Cardiac muscle cell (in vitro differentiated cells and primary cell): Measurements from ENCODE around the gene HNRNPL. TPM values are rescaled to one million over a fixed set of nuclear protein-coding genes. Genes with fewer than 3 reads are reported as not detected.

Experiments
- DNase-seq, 2 donors: peaks; one replicate each; pipeline versions ENCODE4 v3.0.0 to v3.0.0-alpha.2; 2010 to 2017; ENCODE audit warnings: low read depth in 1 of 2, low spot score in 1 of 2
- H3K27ac ChIP-seq: fragments of 200-600 bp; sonication (generic); 2 replicates; pipeline ENCODE4 v1.5.1; 2016
- H3K27me3 ChIP-seq: fragments of 200-600 bp; sonication (generic); 2 replicates; pipeline ENCODE4 v1.6.0; 2016; ENCODE audit warnings: control low read depth
- H3K36me3 ChIP-seq: fragments of 200-600 bp; sonication (generic); 2 replicates; pipeline ENCODE4 v1.5.1; 2016; ENCODE audit warnings: control low read depth
- H3K4me1 ChIP-seq: fragments of 200-600 bp; sonication (generic); 2 replicates; pipeline ENCODE4 v1.8.1; 2017; ENCODE audit warnings: low read depth, mild to moderate bottlenecking, mixed run types
- H3K4me3 ChIP-seq: fragments of 200-600 bp; sonication (generic); 2 replicates; pipeline ENCODE4 v1.5.1; 2016; ENCODE audit warnings: mild to moderate bottlenecking
- H3K9me3 ChIP-seq: fragments of 200-600 bp; sonication (generic); 2 replicates; pipeline ENCODE4 v1.5.1; 2017; ENCODE audit warnings: low read depth, mild to moderate bottlenecking, control low read depth
- polyA plus RNA-seq: library from polyadenylated mRNA; unstranded; fragments of >200 nt; fragmentation: Nextera tagmentation; extraction: Ambion mirVana; gene quantifications from 2 replicates; pipeline ENCODE4 v1.2.1, GENCODE V29; 2016
- total RNA-seq: library from RNA; depleted of rRNA; stranded (reverse); fragments of >200 nt; gene quantifications from 2 replicates; pipeline ENCODE4 v1.2.3, GENCODE V29; 2016
- TF ChIP-seq, protein P1 (sequence below): IDR thresholded peaks from 2 replicates; pipeline ENCODE4 v1.5.1; 2012; ENCODE audit warnings: low read depth, mild to moderate bottlenecking, low read length

The HNRNPL gene
- total RNA-seq (300 and 326 TPM in 2 replicates), polyA plus RNA-seq (240 and 291 TPM in 2 replicates)

DNA sequence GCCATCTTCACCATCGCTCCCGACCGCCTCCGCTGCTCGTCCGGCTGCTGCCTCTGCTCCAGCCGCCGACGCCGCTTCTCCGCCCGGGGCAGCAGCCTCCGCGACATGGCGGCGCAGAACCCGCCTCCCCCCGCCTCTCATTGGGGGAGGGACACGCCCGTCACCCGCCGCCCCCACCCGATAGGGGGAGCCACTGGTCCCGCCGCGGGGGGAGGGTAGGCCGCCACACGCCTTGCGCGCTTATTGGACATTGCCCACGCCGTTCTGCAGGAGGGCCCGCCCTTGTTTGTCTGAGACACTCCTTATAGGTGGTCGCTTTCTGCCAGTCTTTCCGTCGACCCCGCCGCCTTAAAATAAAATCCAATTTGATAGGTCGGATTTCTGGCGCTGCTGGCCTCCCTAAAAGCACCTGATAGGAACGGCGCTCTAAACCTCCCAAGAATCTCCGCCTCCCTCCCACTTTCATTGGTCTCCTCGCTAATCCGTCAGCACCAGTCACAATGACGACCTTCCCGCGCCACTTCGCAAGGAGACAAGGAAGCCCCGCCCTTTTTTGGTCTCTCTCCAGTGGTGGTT, at the start of gene HNRNPL:
TSS of gene HNRNPL (minus strand) at position 127 of the 576 bp plus-strand sequence. CDS start at position 107, 20 bp downstream.
- peak within 1 kb of the TSS; percentile 95 for H3K4me3 ChIP-seq
- TF ChIP-seq, protein P1, sequence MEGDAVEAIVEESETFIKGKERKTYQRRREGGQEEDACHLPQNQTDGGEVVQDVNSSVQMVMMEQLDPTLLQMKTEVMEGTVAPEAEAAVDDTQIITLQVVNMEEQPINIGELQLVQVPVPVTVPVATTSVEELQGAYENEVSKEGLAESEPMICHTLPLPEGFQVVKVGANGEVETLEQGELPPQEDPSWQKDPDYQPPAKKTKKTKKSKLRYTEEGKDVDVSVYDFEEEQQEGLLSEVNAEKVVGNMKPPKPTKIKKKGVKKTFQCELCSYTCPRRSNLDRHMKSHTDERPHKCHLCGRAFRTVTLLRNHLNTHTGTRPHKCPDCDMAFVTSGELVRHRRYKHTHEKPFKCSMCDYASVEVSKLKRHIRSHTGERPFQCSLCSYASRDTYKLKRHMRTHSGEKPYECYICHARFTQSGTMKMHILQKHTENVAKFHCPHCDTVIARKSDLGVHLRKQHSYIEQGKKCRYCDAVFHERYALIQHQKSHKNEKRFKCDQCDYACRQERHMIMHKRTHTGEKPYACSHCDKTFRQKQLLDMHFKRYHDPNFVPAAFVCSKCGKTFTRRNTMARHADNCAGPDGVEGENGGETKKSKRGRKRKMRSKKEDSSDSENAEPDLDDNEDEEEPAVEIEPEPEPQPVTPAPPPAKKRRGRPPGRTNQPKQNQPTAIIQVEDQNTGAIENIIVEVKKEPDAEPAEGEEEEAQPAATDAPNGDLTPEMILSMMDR, result peak; percentile 43
- peak; percentile 100 for DNase-seq
- peak within 1 kb of the TSS; percentile 99 for H3K27ac ChIP-seq
- peaks cover 16% of the 10 kb centered on the region for H3K4me1 ChIP-seq
- H3K9me3 ChIP-seq, result no peaks in the 10 kb centered on the region
- H3K27me3 ChIP-seq, result no peaks in the 10 kb centered on the region
- H3K36me3 ChIP-seq, result peaks cover 24% of the 10 kb centered on the region

DNA sequence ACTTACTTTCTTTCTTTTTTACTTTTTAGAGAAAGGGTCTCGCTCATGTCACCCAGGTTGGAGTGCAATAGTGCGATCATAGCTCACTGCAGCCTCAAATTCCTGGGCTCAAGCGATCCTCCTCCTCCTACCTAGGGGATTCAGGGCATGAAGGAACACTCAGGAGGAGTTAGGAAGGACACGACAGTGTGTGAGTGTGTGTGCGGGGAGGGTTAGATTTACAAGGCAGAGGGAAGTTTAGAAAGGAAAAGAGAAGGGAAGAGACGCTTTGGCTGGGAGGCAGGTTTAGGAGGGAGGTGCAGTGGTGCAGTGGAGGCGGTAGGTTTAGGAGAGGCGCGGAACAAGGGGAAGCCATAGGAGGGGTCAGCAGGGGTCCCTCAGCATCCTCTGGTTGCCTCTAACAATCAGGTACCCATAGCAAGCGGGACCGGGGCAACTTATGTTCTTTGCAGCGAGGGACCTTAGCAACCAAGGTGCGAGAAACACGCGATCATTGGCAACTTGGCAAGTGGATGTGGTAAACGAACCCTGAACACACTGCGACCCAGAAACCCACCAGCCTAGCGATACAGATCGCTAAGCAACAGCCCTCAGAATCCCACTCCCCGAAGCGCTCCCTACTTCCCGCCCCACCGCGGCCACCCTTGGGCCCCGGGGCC, 49.1 kb upstream of the HNRNPL start:
- H3K4me3 ChIP-seq, result peak overlapping the region; percentile 38
- H3K27me3 ChIP-seq, result peaks cover 22% of the 10 kb centered on the region
- H3K9me3 ChIP-seq, result no peaks in the 10 kb centered on the region
- TF ChIP-seq, protein P1, result no peak
- DNase-seq, result peak; percentile 18 to 19
- no peaks in the 10 kb centered on the region for H3K4me1 ChIP-seq
- H3K36me3 ChIP-seq, result no peaks in the 10 kb centered on the region
- H3K27ac ChIP-seq, result no peak overlapping the region

DNA sequence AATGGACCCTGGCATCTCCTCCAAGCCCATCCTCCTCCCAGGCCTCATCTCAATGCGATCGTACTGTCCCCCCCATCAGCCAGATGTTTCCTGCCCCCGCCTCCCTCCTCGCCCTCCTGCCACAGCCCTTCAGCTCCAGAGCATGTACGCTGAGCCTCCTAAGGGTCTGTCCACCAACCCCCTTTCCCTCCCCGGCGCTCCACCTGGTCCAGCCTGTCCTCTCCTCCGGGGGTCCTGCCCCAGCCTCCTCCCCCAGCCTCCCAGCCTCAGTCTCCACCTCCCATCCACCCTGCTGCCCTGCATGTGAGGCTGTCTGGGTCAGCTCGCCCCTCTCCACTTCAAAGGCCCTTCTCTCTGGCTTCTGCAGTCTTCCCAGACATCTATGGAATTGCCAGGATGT, 45.2 kb upstream of the HNRNPL start:
- H3K4me1 ChIP-seq, result no peaks in the 10 kb centered on the region

DNA sequence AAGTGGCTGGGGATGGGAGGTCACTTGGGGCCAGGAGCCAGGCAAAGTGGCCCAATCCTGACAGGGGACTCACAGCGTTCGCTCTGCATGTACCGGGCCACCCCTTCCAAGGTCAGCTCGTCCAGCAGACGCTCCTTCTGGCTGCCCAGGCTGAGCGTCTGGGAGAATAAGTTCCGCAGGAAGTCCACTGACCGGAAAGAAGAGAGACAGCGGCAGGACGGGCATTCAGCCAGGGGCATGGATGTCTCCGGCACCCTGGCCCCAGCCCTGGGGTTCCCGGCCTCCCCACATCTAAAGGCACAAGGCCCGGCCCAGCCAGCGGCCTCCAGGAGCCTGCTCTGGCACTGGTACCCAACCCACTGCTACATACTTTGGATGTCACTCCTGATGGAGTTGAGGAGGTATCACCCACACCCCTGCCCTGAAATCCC, 43.6 kb upstream of the HNRNPL start:
- no peaks in the 10 kb centered on the region for H3K4me1 ChIP-seq
- H3K36me3 ChIP-seq, result no peaks in the 10 kb centered on the region
- TF ChIP-seq, protein P1, result no peak
- H3K9me3 ChIP-seq, result no peaks in the 10 kb centered on the region
- no peak for DNase-seq
- H3K27ac ChIP-seq, result no peak overlapping the region
- H3K4me3 ChIP-seq, result no peak overlapping the region
- H3K27me3 ChIP-seq, result peaks cover 19% of the 10 kb centered on the region

More for the DNA sequence above, 45.2 kb upstream of the HNRNPL start:
- Histone ChIP-seq H3K27me3 (peaks cover 22% of the 10 kb centered on the region), H3K9me3 (no peaks in the 10 kb centered on the region), H3K27ac (no peak overlapping the region), H3K4me3 (no peak overlapping the region), H3K36me3 (no peaks in the 10 kb centered on the region)
- no peak for DNase-seq
- TF ChIP-seq, protein P1, result no peak

DNA sequence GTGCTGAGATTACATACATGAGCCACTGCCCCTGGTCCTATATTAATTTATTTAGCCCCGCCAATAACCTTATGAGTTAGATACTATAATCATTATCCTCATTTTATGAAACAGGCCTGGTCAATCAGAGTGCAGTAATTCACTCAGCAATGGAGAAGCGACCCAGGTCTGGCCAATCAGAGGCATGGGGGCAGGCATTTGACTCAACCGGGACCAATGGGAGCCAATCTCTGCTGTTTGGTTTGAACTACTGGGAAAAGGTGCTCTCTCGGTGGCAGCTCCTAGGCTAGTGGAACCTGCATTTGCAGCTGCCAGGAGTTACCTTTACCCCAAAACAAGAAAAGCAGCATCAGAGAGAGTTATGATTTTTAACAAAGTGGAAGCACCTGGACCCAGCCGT, 43.1 kb upstream of the HNRNPL start:
- H3K4me1 ChIP-seq, result no peaks in the 10 kb centered on the region
- no peaks in the 10 kb centered on the region for H3K36me3 ChIP-seq
- no peak for DNase-seq
- TF ChIP-seq, protein P1, result no peak
- H3K27me3 ChIP-seq, result peaks cover 14% of the 10 kb centered on the region
- H3K27ac ChIP-seq, result no peak overlapping the region
- no peak overlapping the region for H3K4me3 ChIP-seq
- H3K9me3 ChIP-seq, result no peaks in the 10 kb centered on the region
